Glutamatergic neuron (in vitro differentiated cells): ENCODE data around the gene AUTS2. TPM values are rescaled to one million over a fixed set of nuclear protein-coding genes. Genes with fewer than 3 reads are reported as not detected.

Source experiments
- DNase-seq: peaks from one replicate; pipeline ENCODE4 v3.0.0; 2022
- H3K27ac Mint-ChIP-seq: one replicate; pipeline ENCODE4 v1.8.0; 2020; ENCODE audit warnings: mild to moderate bottlenecking, mixed read lengths, inconsistent platforms; ENCODE audit not compliant: unreplicated experiment
- H3K27me3 Mint-ChIP-seq: one replicate; pipeline ENCODE4 v1.8.0; 2020; ENCODE audit warnings: mild to moderate bottlenecking, moderate library complexity, mixed read lengths, inconsistent platforms; ENCODE audit not compliant: unreplicated experiment
- H3K36me3 Mint-ChIP-seq: one replicate; pipeline ENCODE4 v1.8.0; 2020; ENCODE audit warnings: mild to moderate bottlenecking, mixed read lengths, inconsistent platforms; ENCODE audit not compliant: unreplicated experiment
- H3K4me1 Mint-ChIP-seq: one replicate; pipeline ENCODE4 v1.8.0; 2020; ENCODE audit warnings: mild to moderate bottlenecking, low read depth, mixed read lengths, inconsistent platforms; ENCODE audit not compliant: unreplicated experiment
- H3K4me3 Mint-ChIP-seq: one replicate; pipeline ENCODE4 v1.8.0; 2020; ENCODE audit warnings: mild to moderate bottlenecking, mixed read lengths, inconsistent platforms; ENCODE audit not compliant: unreplicated experiment
- H3K9me3 Mint-ChIP-seq: one replicate; pipeline ENCODE4 v1.8.0; 2020; ENCODE audit warnings: mild to moderate bottlenecking, moderate library complexity, mixed read lengths, inconsistent platforms; ENCODE audit not compliant: unreplicated experiment
- total RNA-seq: library from RNA; stranded (reverse); fragmentation: NEBNext Ultra II Directional; extraction: Animal tissue kit (Norgen Biotek cat#: 25700); gene quantifications from one replicate; pipeline ENCODE4 v1.2.1, GENCODE V29; 2021; ENCODE audit not compliant: unreplicated experiment
- TF ChIP-seq, protein P1 (sequence below): fragments of 200-600 bp; sonication (generic); IDR thresholded peaks from one replicate; pipeline ENCODE4 v1.5.0; 2021; ENCODE audit not compliant: partially characterized antibody, unreplicated experiment

The AUTS2 gene
- total RNA-seq, 1 donor from 2014 or later, result 300 TPM

GRCh38 chr7:70421319-70421718, 823.0 kb downstream of the AUTS2 start:
- H3K4me3 Mint-ChIP-seq, result peak overlapping the region; percentile 20
- TF ChIP-seq, protein P1, sequence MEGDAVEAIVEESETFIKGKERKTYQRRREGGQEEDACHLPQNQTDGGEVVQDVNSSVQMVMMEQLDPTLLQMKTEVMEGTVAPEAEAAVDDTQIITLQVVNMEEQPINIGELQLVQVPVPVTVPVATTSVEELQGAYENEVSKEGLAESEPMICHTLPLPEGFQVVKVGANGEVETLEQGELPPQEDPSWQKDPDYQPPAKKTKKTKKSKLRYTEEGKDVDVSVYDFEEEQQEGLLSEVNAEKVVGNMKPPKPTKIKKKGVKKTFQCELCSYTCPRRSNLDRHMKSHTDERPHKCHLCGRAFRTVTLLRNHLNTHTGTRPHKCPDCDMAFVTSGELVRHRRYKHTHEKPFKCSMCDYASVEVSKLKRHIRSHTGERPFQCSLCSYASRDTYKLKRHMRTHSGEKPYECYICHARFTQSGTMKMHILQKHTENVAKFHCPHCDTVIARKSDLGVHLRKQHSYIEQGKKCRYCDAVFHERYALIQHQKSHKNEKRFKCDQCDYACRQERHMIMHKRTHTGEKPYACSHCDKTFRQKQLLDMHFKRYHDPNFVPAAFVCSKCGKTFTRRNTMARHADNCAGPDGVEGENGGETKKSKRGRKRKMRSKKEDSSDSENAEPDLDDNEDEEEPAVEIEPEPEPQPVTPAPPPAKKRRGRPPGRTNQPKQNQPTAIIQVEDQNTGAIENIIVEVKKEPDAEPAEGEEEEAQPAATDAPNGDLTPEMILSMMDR, result no peak
- no peaks in the 10 kb centered on the region for H3K36me3 Mint-ChIP-seq
- peaks cover 11% of the 10 kb centered on the region for H3K9me3 Mint-ChIP-seq
- no peak overlapping the region for H3K27ac Mint-ChIP-seq
- H3K27me3 Mint-ChIP-seq, result peaks cover 11% of the 10 kb centered on the region
- no peak for DNase-seq
- peaks cover 51% of the 10 kb centered on the region for H3K4me1 Mint-ChIP-seq

GRCh38 chr7:70426249-70426880, 828.1 kb downstream of the AUTS2 start:
- DNase-seq, result no peak
- Mint-ChIP-seq H3K9me3 (peaks cover 3% of the 10 kb centered on the region), H3K36me3 (no peaks in the 10 kb centered on the region), H3K4me1 (peaks cover 18% of the 10 kb centered on the region), H3K27me3 (peaks cover 4% of the 10 kb centered on the region), H3K27ac (no peak overlapping the region), H3K4me3 (no peak overlapping the region)
- TF ChIP-seq, protein P1, result no peak

DNA sequence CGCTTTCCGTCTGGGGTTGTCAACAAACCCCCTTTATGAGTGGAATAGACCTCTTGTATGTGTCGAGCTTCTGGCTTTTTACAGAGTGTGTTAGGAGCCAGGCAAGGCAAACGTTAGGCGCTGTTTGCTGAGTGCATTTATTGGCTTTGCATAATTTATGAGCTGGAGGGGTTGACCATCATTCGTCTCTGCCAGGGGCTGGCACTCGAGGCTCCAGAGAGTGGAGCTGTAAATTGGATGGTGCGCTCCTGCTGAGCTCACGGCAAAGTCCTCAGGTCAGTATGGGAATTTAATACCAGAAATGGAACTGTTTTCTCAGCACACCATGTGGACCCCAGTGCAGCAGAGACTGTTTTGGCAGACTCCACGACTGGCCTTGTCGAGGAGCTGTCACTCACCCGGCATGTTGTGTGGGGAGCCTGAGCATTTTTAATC, 834.3 kb downstream of the AUTS2 start:
- TF ChIP-seq, protein P1, result no peak
- peaks cover 4% of the 10 kb centered on the region for H3K27me3 Mint-ChIP-seq
- no peaks in the 10 kb centered on the region for H3K36me3 Mint-ChIP-seq
- peaks cover 4% of the 10 kb centered on the region for H3K9me3 Mint-ChIP-seq
- H3K4me3 Mint-ChIP-seq, result peak overlapping the region; percentile 22
- DNase-seq, result peak; percentile 42
- peaks cover 34% of the 10 kb centered on the region for H3K4me1 Mint-ChIP-seq
- no peak overlapping the region for H3K27ac Mint-ChIP-seq

- Mint-ChIP-seq H3K36me3 (no peaks in the 10 kb centered on the region), H3K27me3 (peaks cover 4% of the 10 kb centered on the region), H3K4me1 (peaks cover 32% of the 10 kb centered on the region), H3K9me3 (peaks cover 4% of the 10 kb centered on the region), H3K27ac (no peak overlapping the region), H3K4me3 (no peak overlapping the region)
- no peak for DNase-seq
- TF ChIP-seq, protein P1, result no peak
Measured at GRCh38 chr7:70434376-70434775, 836.1 kb downstream of the AUTS2 start.

- Mint-ChIP-seq H3K36me3 (no peaks in the 10 kb centered on the region), H3K27ac (no peak overlapping the region), H3K27me3 (peaks cover 2% of the 10 kb centered on the region), H3K4me3 (no peak overlapping the region), H3K4me1 (peaks cover 30% of the 10 kb centered on the region), H3K9me3 (peaks cover 4% of the 10 kb centered on the region)
- TF ChIP-seq, protein P1, result no peak
- DNase-seq, result no peak
Measured at GRCh38 chr7:70434821-70435220, 836.5 kb downstream of the AUTS2 start.
